GM18873 (cell line): ENCODE measurements around the gene FOXO1.

Experiments
- ATAC-seq: cut with Tn5 transposase; IDR thresholded peaks from one replicate; pipeline ENCODE4 v1.9.1; 2021; ENCODE audit warnings: mild to moderate bottlenecking, moderate library complexity, moderate number of reproducible peaks; ENCODE audit not compliant: unreplicated experiment, low FRiP score

FOXO1 gene

DNA sequence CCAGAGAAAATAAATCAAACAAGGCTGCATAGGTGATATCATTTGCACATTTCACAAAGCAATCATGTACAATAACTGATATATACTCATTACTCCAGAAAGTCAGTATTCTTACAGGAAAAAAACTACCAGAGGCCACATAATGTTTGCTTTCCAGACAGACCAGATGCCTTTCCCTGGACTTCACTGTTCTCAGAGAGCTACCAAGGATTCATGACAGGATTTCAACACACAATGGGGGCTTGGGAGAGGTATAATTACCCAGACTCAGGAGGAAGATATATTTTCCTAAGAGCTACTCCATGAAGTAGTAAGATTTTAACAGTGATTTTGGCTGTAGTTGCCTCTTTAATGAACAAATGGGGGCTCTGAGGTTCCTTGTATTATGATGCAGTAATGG is 110.0 kb downstream of the FOXO1 start:
- no peak for ATAC-seq

GRCh38 chr13:40553356-40553755 is 113.1 kb downstream of the FOXO1 start:
- no peak for ATAC-seq

GRCh38 chr13:40552895-40553294 is 113.5 kb downstream of the FOXO1 start:
- ATAC-seq, result no peak

- ATAC-seq, result no peak
These were observed 116.3 kb downstream of the FOXO1 start for GRCh38 chr13:40550130-40550529.

- ATAC-seq, result no peak
These were observed 116.8 kb downstream of the FOXO1 start for GRCh38 chr13:40549500-40550094.

- no peak for ATAC-seq
These were observed 118.7 kb downstream of the FOXO1 start for GRCh38 chr13:40547591-40548315.

DNA sequence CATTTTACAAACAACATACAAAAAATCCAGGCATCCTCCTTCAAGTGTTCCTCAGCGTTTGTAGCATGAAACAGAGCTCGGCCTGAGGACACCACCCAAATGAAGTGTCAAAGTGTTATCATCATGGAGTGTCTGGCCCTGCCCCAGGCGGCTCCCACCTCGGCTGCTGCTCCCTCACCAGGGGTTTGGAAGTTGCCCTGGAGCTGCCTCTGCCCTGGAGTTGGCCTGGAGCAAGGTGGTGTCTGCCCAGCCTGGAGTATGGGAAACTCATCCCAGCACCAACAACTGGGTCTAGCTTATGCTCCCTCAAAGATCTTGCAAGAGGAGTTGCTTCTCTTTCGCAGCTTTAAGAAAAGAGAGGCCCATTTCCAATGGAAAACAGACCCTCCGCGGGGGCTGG is 120.4 kb downstream of the FOXO1 start:
- no peak for ATAC-seq

DNA sequence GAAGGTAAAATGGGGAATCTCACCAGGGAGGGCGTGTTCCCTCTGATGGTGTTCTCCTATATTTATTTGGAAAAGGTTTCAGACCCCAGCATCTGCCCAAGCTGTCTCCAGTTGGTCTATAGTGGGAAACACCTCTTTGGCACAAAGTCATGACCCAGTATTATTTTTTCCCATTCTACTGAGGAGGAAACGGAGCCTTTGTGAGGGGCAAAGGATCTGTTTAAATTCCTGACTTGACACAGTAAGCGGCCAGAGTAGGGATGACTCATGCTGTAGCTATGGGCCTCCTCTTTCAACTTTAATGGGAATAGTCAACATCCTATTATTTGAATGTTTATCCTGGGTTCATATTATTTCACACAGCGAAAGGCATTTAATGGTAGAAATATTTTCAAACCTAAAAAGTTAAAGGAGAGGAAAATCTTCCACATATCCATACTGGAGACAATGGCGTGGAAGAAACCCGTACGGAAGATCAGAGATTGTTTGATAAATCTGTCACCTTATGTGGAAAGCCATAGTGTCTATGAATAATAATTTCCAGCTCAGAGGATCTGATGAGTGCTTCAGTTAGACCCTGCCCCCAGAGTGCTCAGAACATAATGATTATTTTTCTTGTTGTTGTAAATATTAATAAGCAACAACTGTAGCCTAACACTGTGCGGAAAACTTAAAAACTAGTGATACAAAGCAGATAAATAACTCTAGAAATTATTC is 126.0 kb downstream of the FOXO1 start:
- ATAC-seq, result no peak

DNA sequence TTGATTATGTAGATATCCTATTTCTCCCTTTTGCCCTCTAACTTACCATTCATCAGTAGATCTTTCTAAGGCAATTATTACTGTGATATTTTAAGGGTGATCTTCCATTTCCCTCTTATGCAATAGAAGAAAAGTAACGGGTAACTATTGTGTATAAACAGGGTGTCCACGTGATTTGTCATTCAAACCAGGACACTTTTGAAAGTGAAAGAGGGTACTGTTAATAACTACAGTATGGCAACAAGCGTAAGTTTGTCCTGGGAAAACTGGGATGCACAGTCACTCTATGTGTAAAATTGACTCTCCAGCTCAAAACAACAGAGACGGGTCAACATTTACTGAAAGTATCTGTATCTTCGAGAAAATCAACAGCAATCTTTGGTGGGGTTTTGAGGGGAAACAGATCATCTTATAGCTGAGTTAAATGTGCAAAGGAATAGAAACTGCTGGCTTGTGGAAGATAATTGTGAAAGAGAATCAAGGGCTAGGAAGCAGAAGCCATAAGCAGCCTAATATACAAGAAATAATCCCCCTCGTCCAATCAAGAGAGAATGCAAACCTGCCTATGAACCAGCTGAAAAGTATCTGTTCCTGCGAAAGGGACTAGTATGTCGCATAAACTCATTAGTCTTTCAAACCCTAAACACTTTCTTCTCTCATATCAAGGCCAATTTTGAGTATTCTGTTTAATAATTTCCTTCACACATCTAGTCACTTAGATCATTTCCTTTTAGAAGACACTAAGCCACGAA is 126.7 kb downstream of the FOXO1 start:
- no peak for ATAC-seq

GRCh38 chr13:40537146-40537895 is 129.1 kb downstream of the FOXO1 start:
- ATAC-seq, result no peak

GRCh38 chr13:40536443-40537113 is 129.9 kb downstream of the FOXO1 start:
- no peak for ATAC-seq

DNA sequence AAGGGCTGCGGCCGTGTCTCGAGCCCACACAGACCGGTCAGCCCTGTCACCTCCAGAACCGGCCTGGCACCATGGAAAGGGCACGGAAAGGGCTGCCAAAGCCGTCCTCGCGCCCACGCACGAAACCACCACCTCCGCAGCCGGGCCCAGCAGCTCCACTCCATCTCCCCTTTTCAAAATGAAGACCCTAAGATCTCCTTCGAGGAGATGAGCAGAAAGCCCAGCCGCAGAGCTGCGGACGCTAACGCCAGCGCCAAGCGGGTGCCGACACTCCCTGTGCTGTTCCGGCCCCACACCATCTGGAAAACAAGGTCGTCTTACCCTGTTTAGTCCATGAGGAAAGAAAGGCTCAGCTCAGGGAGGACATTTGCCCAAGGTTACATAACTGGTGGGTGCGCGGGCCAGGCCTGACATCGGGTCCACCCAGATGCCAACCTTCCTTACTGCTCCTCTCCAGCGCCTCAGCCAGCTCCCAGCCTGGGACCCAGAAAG is 131.1 kb downstream of the FOXO1 start:
- ATAC-seq, result no peak

- no peak for ATAC-seq
These were observed 132.0 kb downstream of the FOXO1 start for GRCh38 chr13:40534456-40534855.

GRCh38 chr13:40533072-40533471 is 133.4 kb downstream of the FOXO1 start:
- ATAC-seq, result no peak

DNA sequence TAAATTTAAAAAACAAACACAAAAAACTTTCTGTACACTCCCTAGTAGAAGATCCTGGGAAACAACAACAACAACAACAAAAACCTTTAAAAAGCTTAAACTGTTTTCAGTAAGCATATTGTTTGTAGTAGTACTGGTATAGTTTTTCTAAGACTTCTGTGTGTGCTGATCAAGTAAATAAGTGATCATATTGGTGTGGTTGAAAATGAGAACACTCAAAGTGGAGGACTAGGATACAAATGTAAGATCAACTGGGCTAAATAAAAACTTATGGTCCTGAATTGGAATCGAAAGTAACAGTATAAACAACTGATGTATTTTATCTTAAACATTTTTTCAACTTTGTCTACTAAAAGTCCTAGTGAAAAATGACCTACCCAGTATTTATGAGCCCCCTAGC is 135.5 kb downstream of the FOXO1 start:
- ATAC-seq, result no peak

- ATAC-seq, result no peak
These were observed 137.6 kb downstream of the FOXO1 start for GRCh38 chr13:40528881-40529280.

DNA sequence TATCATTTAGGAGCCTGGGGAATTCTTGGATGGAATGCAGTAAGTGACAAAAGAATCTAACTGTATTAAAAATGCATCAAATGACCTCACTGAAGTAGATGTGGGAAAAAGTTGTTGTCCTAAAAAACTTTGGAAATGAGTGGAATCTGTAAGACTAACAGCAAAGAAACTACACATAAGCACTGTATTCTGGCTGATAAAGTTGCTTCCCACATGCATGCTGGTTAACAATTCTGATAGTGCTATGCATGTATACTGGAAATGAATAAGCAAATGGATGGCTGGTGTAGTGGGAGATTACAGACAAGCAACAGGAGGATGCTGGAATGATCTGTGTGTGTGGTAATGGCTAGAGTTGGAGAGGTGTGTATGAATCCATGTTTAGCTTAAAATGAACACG is 138.5 kb downstream of the FOXO1 start:
- ATAC-seq, result no peak

DNA sequence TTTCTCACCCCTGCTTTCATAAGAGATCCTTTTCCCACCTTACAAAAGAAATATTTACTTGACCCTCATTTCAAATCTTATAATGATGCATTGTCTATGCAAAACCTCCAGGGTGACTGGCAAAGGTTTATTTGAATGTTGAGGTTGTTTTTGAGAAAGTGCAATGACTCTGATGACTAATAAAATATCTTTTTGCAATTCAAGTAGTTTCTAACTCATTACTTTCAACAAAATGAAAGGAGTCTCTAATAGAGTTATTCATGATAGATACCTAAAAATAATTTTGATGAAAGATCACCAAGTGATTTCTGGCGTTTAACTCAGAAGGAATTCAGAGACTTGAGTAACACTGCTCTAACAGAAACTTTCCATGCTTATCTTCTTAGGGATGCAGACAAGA is 144.2 kb downstream of the FOXO1 start:
- ATAC-seq, result no peak

DNA sequence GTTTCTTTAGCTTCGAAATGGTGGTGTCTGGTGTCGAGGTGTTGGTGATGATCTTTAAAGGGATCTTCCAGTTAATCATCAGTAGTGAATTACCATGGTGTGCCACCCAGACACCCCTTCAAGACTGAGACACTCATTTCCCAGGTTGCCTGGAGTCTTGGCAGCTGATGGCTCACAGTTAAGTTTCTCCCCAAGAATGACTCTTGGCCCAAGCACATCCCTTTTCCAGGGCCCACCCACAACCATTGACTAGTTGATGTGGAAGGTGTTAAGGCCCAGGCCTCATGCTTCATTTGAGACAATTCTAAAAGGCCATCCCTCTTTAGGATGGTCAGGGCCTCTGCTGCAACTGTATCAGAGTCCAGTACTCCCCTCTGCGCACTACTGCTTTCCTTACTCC is 145.5 kb downstream of the FOXO1 start:
- ATAC-seq, result no peak

DNA sequence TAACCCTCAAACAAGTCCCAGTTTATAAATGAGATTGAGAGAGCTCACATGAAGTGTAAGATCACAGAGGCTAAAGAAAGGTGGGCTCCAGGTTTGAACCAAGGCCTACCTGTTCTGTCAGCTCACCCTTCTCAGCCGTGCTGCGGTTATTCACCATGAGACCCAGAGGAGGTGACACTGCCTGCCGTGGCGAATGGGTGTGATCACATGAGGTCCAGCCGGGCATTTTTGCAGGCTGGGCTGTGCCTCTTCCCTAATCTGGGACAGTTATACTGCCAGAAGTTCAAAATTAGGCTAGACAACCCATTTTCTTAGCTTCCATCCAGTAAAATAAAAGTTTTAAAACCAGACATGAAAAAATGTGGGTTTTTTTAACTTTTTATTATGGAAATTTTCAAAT is 146.8 kb downstream of the FOXO1 start:
- ATAC-seq, result no peak
